Large intestine (tissue), 3 donors: ENCODE results near the gene GPBP1L1. TPM values are rescaled to one million over a fixed set of nuclear protein-coding genes. Genes with fewer than 3 reads are reported as not detected.
A peak's percentile ranks its signal among the peaks of the same experiment; 100 is the strongest.
"Not testable (repeated sequence)": the region's sequence is repeated elsewhere in the genome, so short reads cannot be mapped to it uniquely, and the experiment has no call there.

Experiments
- DNase-seq, 2 donors: peaks; one replicate each; pipeline versions ENCODE4 v3.0.0 to v3.0.0-alpha.2; 2013
- H3K27ac ChIP-seq: one replicate; pipeline ENCODE4 v1.5.1; 2013; ENCODE audit warnings: low read length
- H3K27me3 ChIP-seq: 2 replicates; pipeline ENCODE4 v1.6.1; 2013; ENCODE audit warnings: low read length; ENCODE audit not compliant: control insufficient read depth, insufficient read depth
- H3K36me3 ChIP-seq: 2 replicates; pipeline ENCODE4 v1.6.1; 2013; ENCODE audit warnings: low read length; ENCODE audit not compliant: control insufficient read depth, insufficient read depth
- H3K4me1 ChIP-seq: one replicate; pipeline ENCODE4 v1.6.1; 2013; ENCODE audit warnings: low read length; ENCODE audit not compliant: control insufficient read depth, insufficient read depth
- H3K4me3 ChIP-seq: one replicate; pipeline ENCODE4 v1.5.1; 2013; ENCODE audit warnings: low read length
- H3K9me3 ChIP-seq: one replicate; pipeline ENCODE4 v1.6.1; 2013; ENCODE audit warnings: mild to moderate bottlenecking, low read depth, low read length, moderate library complexity; ENCODE audit not compliant: control insufficient read depth
- WGBS: methylation state at CpG from one replicate; pipeline ENCODE4 v1.1.5; 2013; ENCODE audit warnings: low lambda C conversion rate; ENCODE audit not compliant: insufficient coverage; 5-methylcytosine and 5-hydroxymethylcytosine counted together
- polyA plus RNA-seq: library from polyadenylated mRNA; unstranded; fragments of 120-200 nt; gene quantifications from one replicate; pipeline ENCODE4 v1.2.1, GENCODE V29; 2013

GPBP1L1 gene
- polyA plus RNA-seq, 1 donor: 99.3 TPM

GRCh38 chr1:45684402-45684801, 1.9 kb downstream of the GPBP1L1 start:
- Histone ChIP-seq H3K27ac (no peak overlapping the region), H3K4me3 (peak overlapping the region; percentile 68), H3K4me1 (peaks cover 19% of the 10 kb centered on the region), H3K9me3 (no peaks in the 10 kb centered on the region), H3K27me3 (no peaks in the 10 kb centered on the region), H3K36me3 (no peaks in the 10 kb centered on the region)
- no peak for DNase-seq
- 40% methylated on average over 1 of the region's 2 CpGs for WGBS

GRCh38 chr1:45682942-45683341, 3.4 kb downstream of the GPBP1L1 start:
- DNase-seq: no peak
- Histone ChIP-seq H3K27ac (no peak overlapping the region), H3K27me3 (no peaks in the 10 kb centered on the region), H3K4me3 (no peak overlapping the region), H3K9me3 (no peaks in the 10 kb centered on the region), H3K4me1 (peaks cover 15% of the 10 kb centered on the region), H3K36me3 (peaks cover 2% of the 10 kb centered on the region)
- WGBS: no CpG with 5 or more reads among the region's 6 CpGs

- no peak overlapping the region for H3K4me3 ChIP-seq
- DNase-seq: no peak
- peaks cover 12% of the 10 kb centered on the region for H3K4me1 ChIP-seq
- H3K9me3 ChIP-seq: no peaks in the 10 kb centered on the region
- H3K27me3 ChIP-seq: no peaks in the 10 kb centered on the region
- no CpG with 5 or more reads among the region's 3 CpGs for WGBS
- no peak overlapping the region for H3K27ac ChIP-seq
- H3K36me3 ChIP-seq: peaks cover 2% of the 10 kb centered on the region
Observed at GRCh38 chr1:45679123-45679522, 7.2 kb downstream of the GPBP1L1 start.

- no peak for DNase-seq
- Histone ChIP-seq H3K27ac (no peak overlapping the region), H3K4me1 (peaks cover 12% of the 10 kb centered on the region), H3K27me3 (no peaks in the 10 kb centered on the region), H3K4me3 (no peak overlapping the region), H3K9me3 (no peaks in the 10 kb centered on the region), H3K36me3 (peaks cover 2% of the 10 kb centered on the region)
Observed at GRCh38 chr1:45678489-45678888, 7.8 kb downstream of the GPBP1L1 start.

GRCh38 chr1:45677751-45678245, 8.5 kb downstream of the GPBP1L1 start:
- H3K27me3 ChIP-seq: no peaks in the 10 kb centered on the region
- H3K4me1 ChIP-seq: peaks cover 12% of the 10 kb centered on the region
- no peak for DNase-seq
- peaks cover 2% of the 10 kb centered on the region for H3K36me3 ChIP-seq
- H3K4me3 ChIP-seq: no peak overlapping the region
- no peaks in the 10 kb centered on the region for H3K9me3 ChIP-seq
- 70% methylated on average over 3 of the region's 3 CpGs for WGBS
- no peak overlapping the region for H3K27ac ChIP-seq

- H3K4me1 ChIP-seq: peaks cover 12% of the 10 kb centered on the region
Observed at GRCh38 chr1:45676553-45676952, 9.8 kb downstream of the GPBP1L1 start.

GRCh38 chr1:45674478-45674877, 11.9 kb downstream of the GPBP1L1 start:
- DNase-seq: peak in 1 of 2 donors; percentile 35
- Histone ChIP-seq H3K9me3 (no peaks in the 10 kb centered on the region), H3K4me1 (peaks cover 4% of the 10 kb centered on the region), H3K27me3 (no peaks in the 10 kb centered on the region), H3K36me3 (peaks cover 2% of the 10 kb centered on the region), H3K27ac (no peak overlapping the region), H3K4me3 (no peak overlapping the region)
- WGBS: no CpG with 5 or more reads among the region's 5 CpGs

More at GRCh38 chr1:45676553-45676952, 9.8 kb downstream of the GPBP1L1 start:
- no CpG with 5 or more reads among the region's 7 CpGs for WGBS
- not testable (repeated sequence) for H3K9me3 ChIP-seq, H3K27me3 ChIP-seq, H3K36me3 ChIP-seq, H3K27ac ChIP-seq, DNase-seq, H3K4me3 ChIP-seq

- no CpG with 5 or more reads among the region's 4 CpGs for WGBS
- no peak overlapping the region for H3K4me3 ChIP-seq
- no peaks in the 10 kb centered on the region for H3K9me3 ChIP-seq
- no peak for DNase-seq
- H3K27me3 ChIP-seq: no peaks in the 10 kb centered on the region
- no peaks in the 10 kb centered on the region for H3K36me3 ChIP-seq
- no peak overlapping the region for H3K27ac ChIP-seq
- peaks cover 4% of the 10 kb centered on the region for H3K4me1 ChIP-seq
Observed at GRCh38 chr1:45673956-45674355, 12.4 kb downstream of the GPBP1L1 start.

- DNase-seq: no peak
- Histone ChIP-seq H3K27me3 (no peaks in the 10 kb centered on the region), H3K27ac (no peak overlapping the region), H3K36me3 (no peaks in the 10 kb centered on the region), H3K4me1 (no peaks in the 10 kb centered on the region), H3K4me3 (no peak overlapping the region), H3K9me3 (no peaks in the 10 kb centered on the region)
- 82% methylated on average over 4 of the region's 6 CpGs for WGBS
Observed at GRCh38 chr1:45669859-45670655, 16.3 kb downstream of the GPBP1L1 start.

GRCh38 chr1:45669379-45669778, 17.0 kb downstream of the GPBP1L1 start:
- no CpG with 5 or more reads among the region's 1 CpG for WGBS
- no peak overlapping the region for H3K27ac ChIP-seq

GRCh38 chr1:45668526-45668925, 17.8 kb downstream of the GPBP1L1 start:
- Histone ChIP-seq H3K36me3 (no peaks in the 10 kb centered on the region), H3K27me3 (no peaks in the 10 kb centered on the region), H3K9me3 (no peaks in the 10 kb centered on the region), H3K4me3 (no peak overlapping the region), H3K4me1 (no peaks in the 10 kb centered on the region), H3K27ac (no peak overlapping the region)
- no peak for DNase-seq
- WGBS: no CpG with 5 or more reads among the region's 4 CpGs

More at GRCh38 chr1:45669379-45669778, 17.0 kb downstream of the GPBP1L1 start:
- no peak for DNase-seq
- no peaks in the 10 kb centered on the region for H3K27me3 ChIP-seq
- no peaks in the 10 kb centered on the region for H3K4me1 ChIP-seq
- no peaks in the 10 kb centered on the region for H3K36me3 ChIP-seq
- H3K9me3 ChIP-seq: no peaks in the 10 kb centered on the region
- no peak overlapping the region for H3K4me3 ChIP-seq
